ENCODE data around the gene MYLK. TPM values are rescaled to one million over a fixed set of nuclear protein-coding genes. Genes with fewer than 3 reads are reported as not detected.

Gene MYLK
- total RNA-seq, 1 donor from 2014 or later, result 15.1 TPM

GRCh38 chr3:123640740-123641462, 243.2 kb downstream of the MYLK start:
- DNase-seq, result no peak

- no peak for DNase-seq
These were observed 243.8 kb downstream of the MYLK start for GRCh38 chr3:123640311-123640710.

- DNase-seq, result no peak
These were observed 245.0 kb downstream of the MYLK start for GRCh38 chr3:123638936-123639689.

GRCh38 chr3:123637841-123638240, 246.3 kb downstream of the MYLK start:
- DNase-seq, result no peak

GRCh38 chr3:123637131-123637530, 247.0 kb downstream of the MYLK start:
- DNase-seq, result no peak

- DNase-seq, result no peak
These were observed 247.7 kb downstream of the MYLK start for GRCh38 chr3:123636431-123636841.

GRCh38 chr3:123635717-123636116, 248.4 kb downstream of the MYLK start:
- DNase-seq, result no peak

- DNase-seq, result no peak
These were observed 248.9 kb downstream of the MYLK start for GRCh38 chr3:123635217-123635616.

GRCh38 chr3:123634149-123635051, 249.7 kb downstream of the MYLK start:
- no peak for DNase-seq

- no peak for DNase-seq
These were observed 250.6 kb downstream of the MYLK start for GRCh38 chr3:123633530-123633929.

GRCh38 chr3:123632161-123632655, 251.9 kb downstream of the MYLK start:
- DNase-seq, result no peak

- DNase-seq, result no peak
These were observed 254.4 kb downstream of the MYLK start for GRCh38 chr3:123629747-123630047.

- no peak for DNase-seq
These were observed 255.0 kb downstream of the MYLK start for GRCh38 chr3:123628996-123629746.

GRCh38 chr3:123627673-123628670, 256.2 kb downstream of the MYLK start:
- no peak for DNase-seq

GRCh38 chr3:123626881-123627280, 257.3 kb downstream of the MYLK start:
- no peak for DNase-seq

- no peak for DNase-seq
These were observed 259.8 kb downstream of the MYLK start for GRCh38 chr3:123624302-123624701.

GRCh38 chr3:123623346-123623880, 260.7 kb downstream of the MYLK start:
- DNase-seq, result no peak

- no peak for DNase-seq
These were observed 261.4 kb downstream of the MYLK start for GRCh38 chr3:123622766-123623165.

- no peak for DNase-seq
These were observed 262.3 kb downstream of the MYLK start for GRCh38 chr3:123621850-123622189.

GRCh38 chr3:123621186-123621849, 262.8 kb downstream of the MYLK start:
- no peak for DNase-seq

All from occipital lobe (tissue), 2 donors.